Endometrium (tissue), 2 donors: ENCODE data around the gene CRLF3.
"Not testable (repeated sequence)": the region's sequence is repeated elsewhere in the genome, so short reads cannot be mapped to it uniquely, and the experiment has no call there.

Experiments
- FAIRE-seq: peaks from 2 replicates; lab custom pipeline; 2012; peaks lifted over from hg19 to GRCh38; lab: Jason Lieb, UNC
- donor health status: control.
- donor health status: control.

CRLF3 gene, protein sequence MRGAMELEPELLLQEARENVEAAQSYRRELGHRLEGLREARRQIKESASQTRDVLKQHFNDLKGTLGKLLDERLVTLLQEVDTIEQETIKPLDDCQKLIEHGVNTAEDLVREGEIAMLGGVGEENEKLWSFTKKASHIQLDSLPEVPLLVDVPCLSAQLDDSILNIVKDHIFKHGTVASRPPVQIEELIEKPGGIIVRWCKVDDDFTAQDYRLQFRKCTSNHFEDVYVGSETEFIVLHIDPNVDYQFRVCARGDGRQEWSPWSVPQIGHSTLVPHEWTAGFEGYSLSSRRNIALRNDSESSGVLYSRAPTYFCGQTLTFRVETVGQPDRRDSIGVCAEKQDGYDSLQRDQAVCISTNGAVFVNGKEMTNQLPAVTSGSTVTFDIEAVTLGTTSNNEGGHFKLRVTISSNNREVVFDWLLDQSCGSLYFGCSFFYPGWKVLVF

DNA sequence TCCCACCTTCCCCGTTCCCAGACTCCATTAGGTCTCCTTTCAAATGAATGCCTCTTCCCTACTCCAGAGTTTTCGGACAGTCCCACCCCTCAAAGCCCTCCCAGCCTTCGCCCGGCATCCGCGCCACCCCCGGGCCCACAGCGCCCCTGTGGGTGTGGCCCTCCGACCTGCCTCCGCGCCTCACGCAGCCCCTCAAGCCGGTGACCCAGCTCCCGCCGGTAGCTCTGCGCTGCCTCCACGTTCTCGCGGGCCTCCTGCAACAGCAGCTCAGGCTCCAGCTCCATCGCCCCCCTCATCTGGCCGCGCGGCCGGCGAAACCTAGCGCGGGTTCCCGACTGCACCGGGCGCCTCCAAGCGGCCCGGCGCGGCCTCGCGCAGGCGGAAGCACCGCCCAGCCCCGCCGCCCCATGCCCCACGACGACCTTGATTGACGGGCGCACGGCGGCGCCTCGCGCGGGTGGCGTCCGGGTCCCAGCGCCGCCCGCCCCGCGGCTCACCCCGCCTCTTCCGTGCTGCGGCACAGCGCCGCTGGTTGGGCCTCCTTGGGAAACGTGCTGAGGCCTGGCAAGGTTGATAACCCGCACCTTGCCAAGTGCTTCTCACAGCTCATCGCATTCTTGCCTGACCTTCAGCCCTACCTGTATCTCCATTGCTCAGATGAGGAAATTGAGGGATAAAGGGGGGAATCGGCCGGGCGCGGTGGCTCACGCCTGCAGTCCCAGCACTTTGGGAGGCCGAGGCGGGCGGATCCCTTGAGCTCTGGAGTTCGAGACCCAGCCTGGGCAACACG lies at the start of gene CRLF3:
TSS of gene CRLF3 (minus strand) at position 337 of the 790 bp plus-strand sequence. CDS start at position 296, 41 bp downstream.
- no peak for FAIRE-seq

DNA sequence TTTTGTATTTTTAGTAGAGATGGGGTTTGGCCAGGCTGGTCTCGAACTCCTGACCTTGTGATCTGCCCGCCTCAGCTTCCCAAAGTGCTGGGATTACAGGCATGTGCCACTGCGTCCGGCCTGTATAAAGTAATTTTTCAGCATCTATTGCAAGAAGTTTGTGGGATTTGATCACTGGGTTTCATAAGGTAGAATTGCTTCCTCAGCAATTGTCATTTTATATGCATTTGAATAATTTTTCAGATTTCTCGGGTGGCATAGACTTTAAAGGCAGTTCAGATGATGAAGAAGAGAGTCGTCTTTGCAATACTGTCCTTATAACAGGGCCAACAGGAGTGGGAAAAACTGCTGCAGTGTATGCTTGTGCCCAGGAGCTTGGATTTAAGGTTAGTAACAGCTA lies 44.5 kb upstream of the CRLF3 start:
- no peak for FAIRE-seq

DNA sequence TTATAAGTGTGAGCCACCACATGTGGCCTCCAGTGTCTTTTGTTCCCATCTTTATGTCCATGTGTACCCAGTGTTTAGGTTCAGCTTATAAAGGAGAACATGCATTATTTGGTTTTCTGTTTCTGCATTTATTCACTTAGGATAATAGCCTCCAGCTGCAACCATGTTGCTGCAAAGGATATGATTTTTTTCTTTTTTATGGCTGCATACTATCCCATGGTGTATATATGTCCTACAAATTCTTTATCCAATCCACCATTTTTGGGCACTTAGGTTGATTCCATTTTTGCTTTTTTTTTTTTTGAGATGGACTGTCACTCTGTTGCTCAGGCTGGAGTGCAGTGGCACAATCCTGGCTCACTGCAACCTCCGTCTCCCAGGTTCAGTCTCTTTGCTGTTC lies 40.1 kb upstream of the CRLF3 start:
- no peak for FAIRE-seq

DNA sequence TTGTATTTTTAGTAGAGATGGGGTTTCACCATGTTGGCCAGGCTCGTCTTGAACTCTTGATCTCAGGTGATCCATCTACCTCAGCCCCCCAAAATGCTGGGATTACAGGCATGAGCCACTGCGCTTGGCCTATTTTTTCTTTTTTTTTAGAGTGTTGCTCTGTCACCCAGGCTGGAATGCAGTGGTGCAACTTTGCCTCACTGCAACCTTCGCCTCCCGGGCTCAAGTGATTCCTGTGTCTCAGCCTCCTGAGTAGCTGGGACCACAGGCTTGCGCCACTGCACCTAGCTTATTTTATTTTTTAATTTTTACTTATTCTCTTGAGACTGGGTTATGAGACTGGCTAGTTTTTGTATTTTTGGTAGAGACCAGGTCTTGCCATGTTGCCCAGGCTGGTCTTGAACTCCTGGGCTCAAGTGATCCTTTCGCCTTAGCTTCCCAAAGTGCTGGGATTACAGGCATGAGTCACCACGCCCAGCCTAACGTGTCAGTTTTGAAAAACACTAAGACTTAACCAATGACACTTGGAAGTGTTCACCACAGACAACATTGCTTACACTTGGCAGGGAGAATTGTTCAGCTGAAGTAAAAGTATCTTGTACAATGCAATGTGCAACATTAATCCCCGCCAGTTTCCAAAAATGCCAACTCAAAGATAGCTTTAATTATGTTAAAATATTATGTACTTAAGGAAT lies 34.2 kb upstream of the CRLF3 start:
- FAIRE-seq = no peak

DNA sequence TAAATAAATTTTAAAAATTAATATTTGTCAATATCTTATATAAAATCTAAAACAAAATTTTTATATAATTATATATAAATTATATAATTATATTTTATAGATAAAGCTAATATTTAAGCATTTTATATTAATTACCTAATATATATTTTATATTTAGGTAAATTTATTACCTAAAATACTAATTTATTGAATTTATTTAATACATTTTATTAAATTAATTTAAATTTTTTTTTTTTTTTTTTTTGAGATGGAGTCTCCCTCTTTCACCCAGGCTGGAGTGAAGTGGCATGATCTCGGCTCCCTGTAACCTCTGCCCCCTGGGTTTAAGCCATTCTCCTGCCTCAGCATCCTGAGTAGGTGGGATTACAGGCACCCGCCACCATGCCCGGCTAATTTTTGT lies 29.7 kb upstream of the CRLF3 start:
- peak; percentile 90 for FAIRE-seq

DNA sequence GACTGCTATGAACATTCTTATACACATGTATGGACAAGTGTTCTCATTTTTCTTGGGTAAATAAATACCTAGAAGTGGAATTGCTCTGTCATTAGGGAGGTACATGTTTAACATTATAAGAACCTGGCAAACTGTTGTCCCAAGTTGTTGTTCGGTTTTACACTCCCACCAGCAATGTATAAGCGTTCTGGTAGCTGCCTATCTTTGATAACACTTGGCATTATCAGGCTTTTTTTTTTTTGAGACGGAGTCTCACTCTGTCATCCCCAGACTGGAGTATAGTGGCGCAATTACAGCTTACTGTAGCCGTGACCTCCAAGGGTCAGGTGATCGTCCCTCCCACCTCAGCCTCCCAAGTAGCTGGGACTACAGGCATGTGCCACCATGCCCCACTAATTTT lies 23.5 kb upstream of the CRLF3 start:
- FAIRE-seq = no peak

DNA sequence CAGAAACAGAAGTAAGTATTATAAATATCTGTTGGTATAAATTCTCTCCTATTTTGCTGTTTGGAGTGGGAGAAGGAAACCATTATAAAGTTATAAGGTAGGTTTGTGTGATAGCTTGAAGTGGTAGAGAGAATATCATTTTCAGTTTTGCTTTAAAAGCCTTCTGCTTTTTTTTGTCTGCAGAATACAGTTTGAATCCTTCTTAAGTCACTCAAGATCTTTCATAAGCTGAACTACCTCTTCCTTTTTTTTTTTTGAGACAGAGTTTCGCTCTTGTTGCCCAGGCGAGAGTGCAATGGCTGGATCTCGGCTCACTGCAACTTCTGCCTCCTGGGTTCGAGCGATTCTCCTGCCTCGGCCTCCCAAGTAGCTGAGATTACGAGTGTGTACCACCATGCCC lies 16.3 kb upstream of the CRLF3 start:
- FAIRE-seq = no peak

DNA sequence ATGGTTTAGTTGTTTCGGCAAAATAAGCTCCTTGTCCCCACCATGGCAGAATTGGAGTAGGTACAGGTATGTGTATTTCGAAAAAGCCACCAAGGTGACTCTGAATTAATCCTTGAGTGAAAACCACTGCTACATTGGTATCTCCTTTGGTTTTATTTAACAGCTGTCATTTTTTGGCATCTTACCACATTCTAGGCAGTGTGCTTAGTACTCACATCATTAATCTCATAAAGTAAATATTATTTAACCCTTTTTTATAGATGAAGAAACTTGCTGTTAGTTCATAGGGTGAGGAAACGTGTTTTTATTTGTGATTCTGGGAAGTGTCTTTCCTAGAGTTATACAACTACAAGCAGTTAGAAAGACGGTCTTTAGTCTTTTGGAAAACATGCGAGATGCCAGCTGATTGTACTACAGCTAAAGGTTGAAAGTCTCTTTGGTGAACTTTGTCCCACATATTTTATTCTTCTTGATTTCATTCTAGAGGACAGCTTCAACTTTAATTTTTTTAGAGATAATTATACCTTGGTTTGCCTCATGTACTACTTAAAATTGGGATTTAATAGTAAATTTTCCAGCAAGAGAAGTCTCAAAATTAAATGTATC lies 13.8 kb upstream of the CRLF3 start:
- FAIRE-seq = no peak

DNA sequence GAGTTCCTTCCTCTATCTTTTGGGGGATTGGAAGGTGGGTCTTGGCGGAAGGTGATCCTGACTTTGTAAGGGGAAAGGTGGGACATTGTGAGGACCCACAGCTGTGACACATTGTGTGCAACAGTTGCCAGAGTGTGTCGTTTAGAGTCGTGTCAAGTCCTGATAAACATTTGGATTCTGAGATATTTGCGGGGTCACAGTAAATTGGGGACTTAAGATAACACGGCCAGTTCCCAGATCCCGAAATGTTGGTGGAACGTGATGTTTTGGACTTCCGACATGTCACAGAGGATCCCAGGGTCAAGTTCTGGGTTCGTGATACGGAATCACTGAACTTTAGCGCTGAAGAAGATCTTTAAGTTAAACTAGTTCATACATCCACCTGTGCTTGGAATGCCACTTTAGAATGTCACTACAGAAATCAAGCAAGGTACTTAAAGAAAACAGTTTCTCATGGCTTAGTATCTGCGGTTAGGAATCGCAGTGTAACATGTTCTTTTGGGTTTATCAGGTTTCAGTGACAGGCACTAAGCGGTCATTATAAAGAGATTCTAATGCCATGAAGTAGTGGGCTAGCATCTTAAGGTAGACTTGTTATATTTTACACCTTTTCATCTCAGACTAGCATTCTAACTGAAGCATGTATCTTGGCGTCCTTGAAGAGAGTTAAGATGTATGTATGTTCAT lies 8.1 kb upstream of the CRLF3 start:
- FAIRE-seq = no peak

DNA sequence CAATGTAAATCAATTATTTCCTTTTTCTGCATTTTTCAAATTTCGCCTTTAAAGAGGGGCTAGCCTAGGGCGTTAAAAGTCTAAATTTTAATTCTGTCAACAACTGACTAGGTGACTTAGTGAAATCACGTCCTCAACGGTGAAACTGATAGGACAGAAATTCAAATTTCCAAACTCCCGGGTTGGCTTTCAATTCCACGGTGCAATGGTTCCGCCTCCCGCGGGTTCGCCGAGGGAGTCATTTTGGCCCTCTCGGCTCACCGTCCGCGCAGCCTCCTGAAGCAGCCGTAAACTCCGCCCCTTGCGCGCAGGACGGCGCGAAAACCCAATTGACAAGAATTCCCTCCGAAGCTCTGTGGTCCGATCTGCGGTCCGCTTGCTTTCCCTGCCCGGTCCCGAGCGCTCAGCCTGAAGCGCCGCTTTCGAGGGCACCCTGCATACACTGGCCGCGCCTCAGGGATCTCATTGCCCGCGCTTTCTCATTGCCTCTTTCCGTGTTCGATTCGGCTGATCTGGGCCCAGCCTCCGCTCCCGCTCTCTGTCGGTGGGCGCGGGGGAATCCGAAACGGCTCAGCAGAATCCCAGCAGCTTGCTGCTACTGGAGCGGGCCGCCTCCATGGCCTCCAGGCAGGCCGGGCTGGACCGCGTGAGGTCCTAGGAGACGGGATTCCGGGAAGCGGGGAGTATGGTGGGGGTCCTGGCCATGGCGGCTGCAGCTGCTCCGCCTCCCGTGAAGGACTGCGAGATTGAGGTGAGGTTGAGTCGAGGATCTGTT lies 7.4 kb upstream of the CRLF3 start, which contains the start of gene ATAD5:
TSS of gene ATAD5 (plus strand) at position 304 of the 775 bp plus-strand sequence. CDS start at position 686, 382 bp downstream.
- peak; percentile 78 for FAIRE-seq

DNA sequence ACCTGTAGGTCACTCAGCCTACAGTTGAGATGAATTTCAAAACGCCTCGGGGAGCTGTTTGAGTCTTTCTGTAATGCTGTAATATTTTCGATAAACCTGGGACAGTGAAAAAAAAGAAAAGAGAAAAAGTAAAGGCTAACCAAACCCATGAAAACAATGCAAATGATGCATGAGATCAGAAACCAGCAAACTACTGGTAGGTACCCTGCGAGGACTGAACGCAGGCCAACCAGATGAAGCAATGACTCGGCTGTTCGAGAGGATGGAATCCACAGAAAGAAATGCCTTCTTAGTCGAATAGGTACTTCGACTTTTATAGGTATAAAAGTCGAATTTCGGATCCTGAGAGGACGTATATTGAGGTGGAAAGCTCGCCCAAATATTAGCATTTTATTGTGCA lies 6.8 kb upstream of the CRLF3 start:
- FAIRE-seq = no peak

DNA sequence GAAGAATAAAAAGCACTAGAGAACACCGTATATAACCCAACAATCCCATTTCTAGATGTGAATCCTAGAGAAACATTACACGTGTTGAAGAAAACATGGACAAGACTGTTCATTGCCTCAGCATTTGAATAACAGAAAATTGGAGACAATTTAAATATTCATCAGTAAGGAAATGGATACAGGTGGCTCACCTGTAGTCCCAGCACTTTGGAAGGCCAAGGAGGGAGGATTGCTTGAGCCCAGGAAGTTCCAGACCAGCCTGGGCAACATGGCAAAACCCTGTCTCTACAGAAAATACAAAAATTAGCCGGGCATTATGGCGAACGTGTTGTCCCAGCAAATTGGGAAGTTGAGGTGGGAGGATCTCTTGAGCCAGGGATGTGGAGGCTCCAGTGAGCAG lies 4.5 kb upstream of the CRLF3 start:
- FAIRE-seq = no peak

DNA sequence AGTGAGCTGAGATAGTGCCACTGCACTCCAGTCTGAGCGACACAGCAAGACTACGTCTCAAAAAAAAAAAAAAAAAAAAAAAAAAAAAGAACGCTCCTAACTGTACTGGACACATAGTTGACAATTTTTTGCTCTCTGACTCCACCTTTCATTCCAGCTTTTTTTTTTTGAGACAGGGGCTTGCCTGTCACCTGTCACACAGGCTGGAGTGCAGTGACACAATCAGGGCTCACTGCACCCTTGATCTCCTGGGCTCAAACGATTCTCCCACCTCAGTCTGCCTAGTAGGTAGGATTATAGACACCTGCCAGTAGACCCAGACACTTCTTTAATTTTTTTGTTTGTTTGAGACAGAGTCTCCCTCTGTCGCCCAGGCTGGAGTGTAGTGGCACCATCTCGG lies 2.6 kb upstream of the CRLF3 start:
- no peak for FAIRE-seq

DNA sequence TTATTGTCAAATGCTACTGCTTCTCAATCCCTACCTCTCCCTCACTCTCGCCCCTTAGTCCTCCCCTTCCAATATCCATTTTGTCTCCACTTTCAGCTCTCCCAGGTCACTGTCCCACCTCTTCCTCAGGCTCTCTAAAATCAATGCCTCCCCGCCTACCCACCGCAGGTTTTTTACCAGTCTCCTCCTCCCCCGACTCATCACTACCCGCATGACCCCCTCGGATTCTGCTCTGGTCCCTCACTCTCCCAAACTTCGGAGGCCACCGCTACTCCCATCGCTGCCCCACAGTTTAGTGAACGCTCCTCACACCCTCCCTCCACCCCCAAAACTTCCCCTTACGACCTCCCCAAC lies 513 bp downstream of the CRLF3 start:
- no peak for FAIRE-seq

DNA sequence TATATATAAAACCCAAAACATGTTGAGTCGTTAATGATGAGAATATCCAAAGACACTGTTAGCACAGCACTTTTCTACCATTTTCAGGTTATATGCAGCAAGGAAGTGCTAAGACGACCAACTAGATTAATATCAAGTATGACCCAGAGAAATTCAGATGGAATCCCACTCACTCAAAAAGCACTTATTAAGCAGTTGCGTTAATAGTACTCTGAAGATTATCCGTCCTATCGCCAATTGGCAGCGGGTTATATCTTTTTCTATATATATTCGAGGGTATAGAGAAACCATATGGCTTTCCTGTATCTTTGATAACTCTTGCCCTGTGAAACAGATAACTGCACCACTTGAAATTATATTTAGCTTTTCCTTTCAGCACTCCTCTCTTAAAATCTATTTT lies 1.1 kb downstream of the CRLF3 start:
- FAIRE-seq = no peak

DNA sequence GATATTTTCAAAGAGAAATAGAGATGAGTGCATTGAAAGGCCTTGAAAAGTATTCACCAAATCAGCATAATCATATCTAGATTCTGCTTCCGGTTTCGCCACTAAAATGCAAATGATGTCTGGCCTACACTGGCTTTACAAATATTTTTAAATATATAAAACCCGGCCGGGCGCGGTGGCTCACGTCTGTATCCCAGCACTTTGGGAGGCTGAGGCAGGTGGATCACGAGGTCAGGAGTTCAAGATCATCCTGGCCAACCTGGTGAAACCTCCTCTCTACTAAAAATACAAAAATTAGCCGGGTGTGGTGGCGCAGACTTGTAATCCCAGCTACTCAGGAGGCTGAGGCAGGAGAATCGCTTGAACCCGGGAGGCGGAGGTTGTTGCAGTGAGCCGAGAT lies 1.6 kb downstream of the CRLF3 start:
- FAIRE-seq = not testable (repeated sequence)

DNA sequence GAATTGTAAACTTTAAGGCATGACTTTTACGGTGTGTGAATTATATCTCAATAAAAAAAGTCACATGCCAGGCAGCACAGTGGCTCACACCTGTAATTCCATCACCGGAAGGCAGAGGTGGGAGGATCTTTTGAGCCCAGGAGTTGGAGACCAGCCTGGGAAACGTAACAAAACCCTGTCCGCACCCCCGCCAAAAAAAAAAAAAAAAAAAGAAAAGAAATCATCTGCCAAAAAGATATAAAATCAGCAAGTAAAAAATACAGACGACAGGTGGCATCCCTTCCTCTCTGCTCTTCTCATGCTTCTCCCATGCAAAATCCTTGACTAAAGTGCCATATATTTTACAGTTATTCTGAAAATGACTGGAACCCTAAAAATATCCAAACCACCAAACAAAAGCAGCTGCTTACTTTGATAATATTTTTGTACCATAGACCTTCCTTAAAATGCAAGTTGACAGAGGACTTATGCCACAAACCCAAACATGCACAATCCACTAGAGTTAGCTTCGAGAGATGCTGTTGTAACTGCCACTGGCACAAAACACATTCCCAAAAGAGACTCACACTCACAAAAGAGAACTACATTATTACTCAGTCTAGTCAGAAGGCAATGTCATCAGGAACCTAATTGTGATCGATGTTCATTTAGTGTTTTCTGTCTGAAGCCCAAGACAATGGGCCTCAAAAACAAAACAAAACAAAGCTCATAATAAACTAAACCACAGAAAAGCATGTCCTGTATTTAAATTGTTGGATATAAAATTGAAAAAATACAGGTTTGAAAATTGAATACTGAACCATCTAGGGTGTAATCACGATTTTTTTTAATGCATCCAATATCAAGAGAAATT lies 2.4 kb downstream of the CRLF3 start:
- FAIRE-seq = no peak

DNA sequence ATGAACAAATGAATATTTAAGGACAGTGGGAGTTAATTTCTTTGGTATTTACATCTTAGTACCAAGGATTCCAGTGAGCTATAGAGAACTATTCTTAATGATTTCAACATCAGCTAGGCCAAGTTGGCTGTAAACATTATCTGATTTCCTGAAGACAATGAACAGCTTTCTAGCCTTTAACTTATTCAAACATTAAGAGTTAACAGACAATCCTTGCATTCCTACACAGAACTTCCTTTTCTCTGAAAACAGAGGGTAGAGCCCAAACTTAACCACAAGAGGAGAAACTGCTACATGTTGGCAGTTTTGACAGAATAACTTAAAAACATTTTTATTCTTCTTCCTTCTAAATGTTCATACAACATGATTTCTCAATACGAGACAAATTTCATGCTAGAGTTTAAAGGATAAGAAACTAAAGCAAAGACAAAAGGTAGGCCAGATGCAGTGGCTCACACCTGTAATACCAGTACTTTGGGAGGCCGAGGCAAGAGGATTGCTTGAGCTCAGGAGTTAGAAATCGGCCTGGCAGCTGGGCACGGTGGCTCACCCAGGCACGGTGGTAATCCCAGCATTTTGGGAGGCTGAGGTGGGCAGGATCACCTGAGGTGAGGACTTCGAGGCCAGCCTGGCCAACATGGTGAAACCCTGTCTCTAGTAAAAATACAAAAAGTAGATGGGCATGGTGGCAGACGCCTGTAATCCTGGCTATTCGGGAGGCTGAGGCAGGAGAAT lies 4.4 kb downstream of the CRLF3 start:
- no peak for FAIRE-seq

DNA sequence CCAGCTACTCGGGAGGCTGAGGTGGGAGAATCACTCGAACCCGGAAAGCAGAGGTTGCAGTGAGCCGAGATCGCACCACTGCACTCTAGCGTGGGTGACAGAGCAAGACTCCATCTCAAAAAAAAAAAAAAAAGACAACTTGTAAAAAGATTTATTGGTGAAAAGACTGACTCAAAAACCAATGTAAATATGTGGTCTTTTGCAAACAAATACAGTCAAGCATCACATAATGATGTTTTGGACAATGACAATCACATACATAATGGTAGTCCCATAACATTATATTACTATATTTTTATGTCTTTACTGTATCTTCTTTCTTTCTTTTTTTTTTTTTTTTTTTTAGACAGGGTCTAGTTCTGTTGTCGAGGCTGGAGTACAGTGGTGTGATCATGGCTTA lies 8.3 kb downstream of the CRLF3 start:
- FAIRE-seq = no peak
